Measurements from ENCODE around the gene PYGO2. TPM values are rescaled to one million over a fixed set of nuclear protein-coding genes. Genes with fewer than 3 reads are reported as not detected.
A peak's percentile ranks its signal among the peaks of the same experiment; 100 is the strongest.

Gene PYGO2
- polyA plus RNA-seq (2014; cell fraction: cytosol; rRNA removed): 51.1 and 56.2 TPM in 2 replicates
- 31.1 and 41.1 TPM in 2 replicates for polyA plus RNA-seq (2014; cell fraction: nucleus; rRNA removed)

- DNase-seq (ENCODE audit: low spot score): peak; percentile 86
These were observed at the start of gene PYGO2 for GRCh38 chr1:154961207-154962155. PYGO2 (minus strand) TSS chr1:154961782; CDS start chr1:154961576, 206 bp downstream.

- DNase-seq (ENCODE audit: low spot score): no peak
These were observed 49.4 kb upstream of the PYGO2 start for GRCh38 chr1:155011004-155011416.

- DNase-seq (ENCODE audit: low spot score): no peak
These were observed 48.8 kb upstream of the PYGO2 start for GRCh38 chr1:155010211-155010918.

GRCh38 chr1:155009742-155010141 lies 48.2 kb upstream of the PYGO2 start:
- no peak for DNase-seq (ENCODE audit: low spot score)

- no peak for DNase-seq (ENCODE audit: low spot score)
These were observed 47.7 kb upstream of the PYGO2 start for GRCh38 chr1:155009221-155009711.

GRCh38 chr1:155008015-155008941 lies 46.7 kb upstream of the PYGO2 start:
- DNase-seq (ENCODE audit: low spot score): no peak

GRCh38 chr1:155007251-155007828 lies 45.8 kb upstream of the PYGO2 start:
- no peak for DNase-seq (ENCODE audit: low spot score)

GRCh38 chr1:155006601-155007101 lies 45.1 kb upstream of the PYGO2 start:
- DNase-seq (ENCODE audit: low spot score): peak; percentile 68

GRCh38 chr1:155005076-155006011 lies 43.8 kb upstream of the PYGO2 start:
- no peak for DNase-seq (ENCODE audit: low spot score)

- DNase-seq (ENCODE audit: low spot score): no peak
These were observed 42.9 kb upstream of the PYGO2 start for GRCh38 chr1:155004352-155005075.

GRCh38 chr1:155003766-155004351 lies 42.3 kb upstream of the PYGO2 start:
- no peak for DNase-seq (ENCODE audit: low spot score)

GRCh38 chr1:155003227-155003765 lies 41.7 kb upstream of the PYGO2 start:
- DNase-seq (ENCODE audit: low spot score): no peak

- no peak for DNase-seq (ENCODE audit: low spot score)
These were observed 41.1 kb upstream of the PYGO2 start, which contains the start of gene ZBTB7B for GRCh38 chr1:155002464-155003226. ZBTB7B (plus strand) TSS chr1:155002802; CDS start chr1:155014661, 11,859 bp downstream.

- peak; percentile 99 for DNase-seq (ENCODE audit: low spot score)
These were observed 40.3 kb upstream of the PYGO2 start for GRCh38 chr1:155001675-155002463.

GRCh38 chr1:155001425-155001674 lies 39.8 kb upstream of the PYGO2 start:
- no peak for DNase-seq (ENCODE audit: low spot score)

GRCh38 chr1:155000726-155001424 lies 39.3 kb upstream of the PYGO2 start:
- peak; percentile 96 for DNase-seq (ENCODE audit: low spot score)
